Gastroesophageal sphincter (tissue), 3 donors: ENCODE results near the gene PNPLA5.

ENCODE experiments used
- EP300 ChIP-seq: sonication (generic); formaldehyde crosslinking; IDR thresholded peaks from one replicate; pipeline ENCODE4 v1.6.1; 2017; ENCODE audit warnings: antibody characterized with exemption, mild to moderate bottlenecking
- POLR2A ChIP-seq, 2 donors: fragments of 450-650 bp; IDR thresholded peaks; one replicate each; pipeline ENCODE4 v1.6.1; 2017; ENCODE audit warnings: antibody characterized with exemption in 2 of 2, mild to moderate bottlenecking in 2 of 2, moderate library complexity in 1 of 2
- POLR2AphosphoS5 ChIP-seq: sonication (generic); formaldehyde crosslinking; IDR thresholded peaks from one replicate; pipeline ENCODE4 v1.6.1; 2017; ENCODE audit warnings: antibody characterized with exemption
- TF ChIP-seq, protein P1 (sequence below), 4 experiments: fragments of 200-600 bp in 2 of 4; fragments of 450-650 bp in 2 of 4; sonication (generic) in 1 of 4; IDR thresholded peaks; one replicate each; pipeline ENCODE4 v1.5.1; 2017 to 2019; ENCODE audit warnings: antibody characterized with exemption in 4 of 4, mild to moderate bottlenecking in 2 of 4, moderate library complexity in 2 of 4

DNA sequence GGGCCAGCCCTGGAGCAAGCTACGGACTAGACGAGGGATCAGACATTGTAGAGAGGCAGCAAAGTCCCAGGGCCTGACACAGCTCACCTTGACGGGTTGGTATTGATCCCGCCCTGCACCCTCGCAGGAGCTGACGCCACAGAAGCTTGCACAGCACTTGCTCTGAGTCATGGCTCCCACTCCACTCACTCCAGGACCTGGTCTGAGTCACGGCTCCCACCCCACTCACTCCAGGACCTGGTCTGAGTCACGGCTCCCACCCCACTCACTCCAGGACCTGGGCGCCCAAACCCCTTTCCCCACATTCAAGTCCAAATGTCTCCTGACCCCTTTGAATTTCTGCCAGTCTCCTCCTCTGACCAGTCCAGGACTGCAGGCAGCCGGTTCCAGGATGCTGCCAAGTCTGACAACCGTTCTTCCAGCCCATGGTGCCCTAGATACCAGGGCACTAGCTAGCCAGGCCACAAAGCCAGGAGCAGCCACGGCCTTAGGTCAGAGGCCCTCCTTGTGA is 6.0 kb upstream of the PNPLA5 start:
- no peak for TF ChIP-seq POLR2AphosphoS5
- TF ChIP-seq, protein P1, sequence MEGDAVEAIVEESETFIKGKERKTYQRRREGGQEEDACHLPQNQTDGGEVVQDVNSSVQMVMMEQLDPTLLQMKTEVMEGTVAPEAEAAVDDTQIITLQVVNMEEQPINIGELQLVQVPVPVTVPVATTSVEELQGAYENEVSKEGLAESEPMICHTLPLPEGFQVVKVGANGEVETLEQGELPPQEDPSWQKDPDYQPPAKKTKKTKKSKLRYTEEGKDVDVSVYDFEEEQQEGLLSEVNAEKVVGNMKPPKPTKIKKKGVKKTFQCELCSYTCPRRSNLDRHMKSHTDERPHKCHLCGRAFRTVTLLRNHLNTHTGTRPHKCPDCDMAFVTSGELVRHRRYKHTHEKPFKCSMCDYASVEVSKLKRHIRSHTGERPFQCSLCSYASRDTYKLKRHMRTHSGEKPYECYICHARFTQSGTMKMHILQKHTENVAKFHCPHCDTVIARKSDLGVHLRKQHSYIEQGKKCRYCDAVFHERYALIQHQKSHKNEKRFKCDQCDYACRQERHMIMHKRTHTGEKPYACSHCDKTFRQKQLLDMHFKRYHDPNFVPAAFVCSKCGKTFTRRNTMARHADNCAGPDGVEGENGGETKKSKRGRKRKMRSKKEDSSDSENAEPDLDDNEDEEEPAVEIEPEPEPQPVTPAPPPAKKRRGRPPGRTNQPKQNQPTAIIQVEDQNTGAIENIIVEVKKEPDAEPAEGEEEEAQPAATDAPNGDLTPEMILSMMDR (IDR thresholded peaks at IDR 0.05) = no peak
- TF ChIP-seq EP300 = no peak
- no peak for TF ChIP-seq POLR2A (IDR thresholded peaks at IDR 0.05)
